ENCODE data around the gene LSAMP. TPM values are rescaled to one million over a fixed set of nuclear protein-coding genes. Genes with fewer than 3 reads are reported as not detected.

LSAMP gene
- total and polyA plus RNA-seq, 2 donors (not counting 1 experiment from before 2014, with no cell fraction given) = not detected

DNA sequence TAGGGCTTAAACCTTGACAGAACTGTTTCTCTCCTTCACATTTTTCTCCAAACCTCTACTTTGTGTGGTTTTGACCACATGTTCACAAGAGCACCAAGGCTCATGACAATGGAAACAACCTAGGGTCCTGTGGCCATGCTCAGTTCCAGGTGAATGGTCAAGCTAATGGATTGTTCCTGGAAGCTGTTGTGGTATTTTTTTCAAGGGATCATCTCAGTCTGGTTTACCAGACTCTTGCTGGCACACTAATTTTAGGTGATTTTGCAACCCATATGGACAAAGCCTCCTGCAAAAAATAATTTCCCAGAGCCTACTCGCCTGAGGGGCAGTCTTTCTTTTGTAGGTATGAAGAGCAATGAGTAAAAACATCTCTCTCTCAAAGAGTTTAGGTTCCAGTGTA lies 67.2 kb downstream of the LSAMP start:
- TF ChIP-seq EZH2 (IDR thresholded peaks at IDR 0.05; ENCODE audit: borderline replicate concordance, insufficient read depth, low read depth, low read length, poor library complexity, severe bottlenecking) = no peak
- TF ChIP-seq, protein P1, sequence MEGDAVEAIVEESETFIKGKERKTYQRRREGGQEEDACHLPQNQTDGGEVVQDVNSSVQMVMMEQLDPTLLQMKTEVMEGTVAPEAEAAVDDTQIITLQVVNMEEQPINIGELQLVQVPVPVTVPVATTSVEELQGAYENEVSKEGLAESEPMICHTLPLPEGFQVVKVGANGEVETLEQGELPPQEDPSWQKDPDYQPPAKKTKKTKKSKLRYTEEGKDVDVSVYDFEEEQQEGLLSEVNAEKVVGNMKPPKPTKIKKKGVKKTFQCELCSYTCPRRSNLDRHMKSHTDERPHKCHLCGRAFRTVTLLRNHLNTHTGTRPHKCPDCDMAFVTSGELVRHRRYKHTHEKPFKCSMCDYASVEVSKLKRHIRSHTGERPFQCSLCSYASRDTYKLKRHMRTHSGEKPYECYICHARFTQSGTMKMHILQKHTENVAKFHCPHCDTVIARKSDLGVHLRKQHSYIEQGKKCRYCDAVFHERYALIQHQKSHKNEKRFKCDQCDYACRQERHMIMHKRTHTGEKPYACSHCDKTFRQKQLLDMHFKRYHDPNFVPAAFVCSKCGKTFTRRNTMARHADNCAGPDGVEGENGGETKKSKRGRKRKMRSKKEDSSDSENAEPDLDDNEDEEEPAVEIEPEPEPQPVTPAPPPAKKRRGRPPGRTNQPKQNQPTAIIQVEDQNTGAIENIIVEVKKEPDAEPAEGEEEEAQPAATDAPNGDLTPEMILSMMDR (IDR thresholded peaks at IDR 0.05) = no peak
- Mint-ChIP-seq H3K9me3 (ENCODE audit: insufficient read depth) (no peaks in the 10 kb centered on the region), H3K4me1 (no peaks in the 10 kb centered on the region), H3K4me3 (no peak overlapping the region), H3K27me3 (no peaks in the 10 kb centered on the region), H3K27ac (no peak overlapping the region)
- intact Hi-C loops (cut with micrococcal nuclease) = no loop called here
- Histone ChIP-seq H3K36me3 (replicated peaks in 1 of 2; ENCODE audit: control extremely low read depth in 1 of 2, control insufficient read depth in 1 of 2, extremely low read depth in 1 of 2, insufficient read depth in 2 of 2, low read length in 1 of 2) (no peaks in the 10 kb centered on the region), H3K27ac (ENCODE audit: low read length in 2 of 2) (no peak overlapping the region), H3K4me2 (replicated peaks; ENCODE audit: low read depth, low read length, poor library complexity, severe bottlenecking) (no peak overlapping the region), H3K79me2 (ENCODE audit: control insufficient read depth, insufficient read depth, low read length) (no peaks in the 10 kb centered on the region), H3K9ac (ENCODE audit: low read length) (no peak overlapping the region), H4K20me1 (ENCODE audit: control insufficient read depth, insufficient read depth, low read length, poor library complexity, severe bottlenecking) (no peaks in the 10 kb centered on the region), H3K27me3 (replicated peaks in 1 of 4; ENCODE audit: control extremely low read depth in 1 of 4, control insufficient read depth in 3 of 4, insufficient read depth in 4 of 4, low read length in 3 of 4) (no peaks in the 10 kb centered on the region), H3K4me1 (ENCODE audit: control insufficient read depth in 2 of 2, insufficient read depth in 2 of 2, low read length in 2 of 2) (no peaks in the 10 kb centered on the region), H3K9me3 (ENCODE audit: control extremely low read depth in 1 of 3, control insufficient read depth in 2 of 3, insufficient read depth in 1 of 3, low read length in 2 of 3) (peaks cover 0 to 1% (median 0%) of the 10 kb centered on the region in 3 donors), H2AFZ (ENCODE audit: insufficient read depth, low read depth, low read length, poor library complexity, severe bottlenecking) (no peak overlapping the region), H3K4me3 (ENCODE audit: control extremely low read depth in 1 of 5, extremely low read depth in 1 of 5, insufficient read depth in 1 of 5, low read depth in 2 of 5, low read length in 4 of 5) (no peak overlapping the region)
- ChIA-PET POLR2A (no interaction called here), CTCF (no interaction called here)
- no CpG with 5 or more reads among the region's 1 CpG for WGBS (ENCODE audit: insufficient coverage)
- DNase-seq = no peak
- no peak for ATAC-seq (ENCODE audit: low read depth)

DNA sequence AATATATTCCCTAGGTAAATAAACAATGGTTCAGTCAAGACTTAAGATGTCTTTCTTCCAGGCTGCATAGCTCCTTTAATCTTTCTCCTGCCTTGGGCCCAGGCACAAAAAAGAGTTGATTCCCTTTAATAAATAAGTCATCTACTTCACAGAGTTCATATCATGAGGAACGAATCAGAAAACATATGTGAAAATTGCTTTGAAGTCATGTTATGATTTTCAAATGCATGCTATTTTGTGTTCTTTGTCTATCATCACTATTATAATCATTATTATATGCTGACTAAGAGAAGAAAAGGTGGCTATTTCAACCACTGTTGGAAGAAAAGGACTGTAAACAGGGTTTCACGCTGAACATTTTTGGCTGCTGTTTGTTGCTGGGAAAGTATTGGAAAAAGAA lies 70.4 kb downstream of the LSAMP start:
- ATAC-seq (ENCODE audit: low read depth) = no peak
- Histone ChIP-seq H3K4me3 (ENCODE audit: control extremely low read depth in 1 of 5, extremely low read depth in 1 of 5, insufficient read depth in 1 of 5, low read depth in 2 of 5, low read length in 4 of 5) (no peak overlapping the region), H3K79me2 (ENCODE audit: control insufficient read depth, insufficient read depth, low read length) (no peaks in the 10 kb centered on the region), H3K9me3 (ENCODE audit: control extremely low read depth in 1 of 3, control insufficient read depth in 2 of 3, insufficient read depth in 1 of 3, low read length in 2 of 3) (no peaks in the 10 kb centered on the region), H4K20me1 (ENCODE audit: control insufficient read depth, insufficient read depth, low read length, poor library complexity, severe bottlenecking) (no peaks in the 10 kb centered on the region), H3K27ac (ENCODE audit: low read length in 2 of 2) (no peak overlapping the region), H3K36me3 (replicated peaks in 1 of 2; ENCODE audit: control extremely low read depth in 1 of 2, control insufficient read depth in 1 of 2, extremely low read depth in 1 of 2, insufficient read depth in 2 of 2, low read length in 1 of 2) (no peaks in the 10 kb centered on the region), H3K27me3 (replicated peaks in 1 of 4; ENCODE audit: control extremely low read depth in 1 of 4, control insufficient read depth in 3 of 4, insufficient read depth in 4 of 4, low read length in 3 of 4) (no peaks in the 10 kb centered on the region), H3K9ac (ENCODE audit: low read length) (no peak overlapping the region), H3K4me1 (ENCODE audit: control insufficient read depth in 2 of 2, insufficient read depth in 2 of 2, low read length in 2 of 2) (no peaks in the 10 kb centered on the region), H3K4me2 (replicated peaks; ENCODE audit: low read depth, low read length, poor library complexity, severe bottlenecking) (no peak overlapping the region), H2AFZ (ENCODE audit: insufficient read depth, low read depth, low read length, poor library complexity, severe bottlenecking) (no peak overlapping the region)
- H3K4me3 Mint-ChIP-seq = no peak overlapping the region
- ChIA-PET POLR2A (no interaction called here), CTCF (no interaction called here)
- TF ChIP-seq, protein P1 (IDR thresholded peaks at IDR 0.05) = no peak
- peaks cover 1% of the 10 kb centered on the region for H3K9me3 Mint-ChIP-seq (ENCODE audit: insufficient read depth)
- intact Hi-C loops (cut with micrococcal nuclease) = no loop called here
- no peak for DNase-seq
- no peak overlapping the region for H3K27ac Mint-ChIP-seq
- no peaks in the 10 kb centered on the region for H3K4me1 Mint-ChIP-seq
- no CpG with 5 or more reads among the region's 2 CpGs for WGBS (ENCODE audit: insufficient coverage)
- no peaks in the 10 kb centered on the region for H3K27me3 Mint-ChIP-seq
